ENCODE data around the gene MMP24. TPM values are rescaled to one million over a fixed set of nuclear protein-coding genes. Genes with fewer than 3 reads are reported as not detected.
"Not testable (repeated sequence)": the region's sequence is repeated elsewhere in the genome, so short reads cannot be mapped to it uniquely, and the experiment has no call there.

MMP24 gene
- polyA plus RNA-seq, 5 donors = 1.0 to 2.3 (median 1.6) TPM

DNA sequence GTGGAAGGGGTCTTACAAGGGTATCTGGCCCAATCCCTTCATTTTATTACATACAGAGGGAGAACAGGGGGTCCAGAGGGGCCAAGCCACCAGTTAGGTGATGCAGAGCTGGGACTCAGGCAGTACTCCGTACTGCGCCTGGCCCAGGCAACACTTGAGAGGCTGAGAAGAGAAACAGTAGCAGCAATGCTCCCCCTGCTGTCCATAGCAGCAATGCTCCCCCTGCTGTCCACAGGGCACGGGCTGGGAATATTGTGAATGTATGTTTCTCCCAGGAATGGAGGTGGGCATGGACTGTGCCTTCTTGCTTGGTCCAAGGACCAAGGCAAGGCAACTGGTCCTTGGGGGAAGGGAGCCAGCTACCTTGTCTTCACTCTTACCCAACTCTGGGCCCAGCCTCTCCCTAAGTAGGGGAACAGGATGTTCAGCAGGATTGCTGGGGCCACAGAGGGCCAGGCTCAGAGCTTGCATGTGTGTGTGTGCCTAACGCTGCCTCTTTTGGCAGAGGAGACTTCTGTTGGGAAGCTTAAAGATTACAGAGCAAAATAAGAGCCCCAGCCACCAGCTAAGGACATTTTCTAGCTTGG lies 80.5 kb downstream of the MMP24 start:
- DNase-seq = peak in 1 of 2 donors; percentile 32

- no peak for DNase-seq
These were observed 81.5 kb downstream of the MMP24 start for GRCh38 chr20:35307666-35308653.

GRCh38 chr20:35311409-35311808 lies 84.9 kb downstream of the MMP24 start:
- no peak for DNase-seq

DNA sequence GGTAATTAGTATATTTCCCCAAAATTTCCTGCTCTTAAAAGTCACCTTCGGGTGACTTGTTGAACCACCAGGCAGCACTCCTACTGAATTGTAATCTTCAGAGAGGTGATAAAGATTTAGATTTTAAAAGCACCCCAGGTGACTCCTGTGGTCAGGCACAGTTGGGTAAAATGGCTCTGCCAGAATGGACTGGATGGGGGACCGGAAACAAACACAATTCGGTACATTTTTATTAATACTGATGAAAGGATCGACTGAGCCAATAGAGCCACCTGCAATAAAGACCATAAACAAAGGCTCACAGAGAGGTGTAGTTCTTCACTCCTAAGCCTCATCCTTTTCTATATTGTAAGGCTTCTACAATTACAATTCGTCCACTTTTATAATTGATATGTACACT lies 85.3 kb downstream of the MMP24 start:
- no peak for DNase-seq

GRCh38 chr20:35312318-35312717 lies 85.8 kb downstream of the MMP24 start:
- DNase-seq = no peak

GRCh38 chr20:35314816-35315631 lies 88.5 kb downstream of the MMP24 start:
- DNase-seq = no peak

DNA sequence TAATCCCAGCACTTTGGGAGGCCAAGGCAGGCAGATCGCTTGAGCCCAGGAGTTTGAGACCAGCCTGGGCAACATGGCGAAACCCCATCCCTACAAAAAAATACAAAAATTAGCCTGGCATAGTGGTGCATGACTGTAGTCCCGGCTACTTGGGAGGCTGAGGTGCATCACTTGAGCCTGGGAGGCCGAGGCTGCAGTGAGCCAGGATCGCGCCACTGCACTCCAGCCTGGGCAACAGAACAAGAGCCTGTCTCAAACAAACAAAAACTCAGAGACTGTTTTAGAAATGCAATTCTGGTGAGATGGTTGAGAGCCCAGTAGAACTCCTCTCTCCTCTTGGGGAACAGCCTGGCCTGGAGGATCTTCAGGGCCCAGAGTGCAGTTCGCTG lies 89.1 kb downstream of the MMP24 start:
- DNase-seq = not testable (repeated sequence)

DNA sequence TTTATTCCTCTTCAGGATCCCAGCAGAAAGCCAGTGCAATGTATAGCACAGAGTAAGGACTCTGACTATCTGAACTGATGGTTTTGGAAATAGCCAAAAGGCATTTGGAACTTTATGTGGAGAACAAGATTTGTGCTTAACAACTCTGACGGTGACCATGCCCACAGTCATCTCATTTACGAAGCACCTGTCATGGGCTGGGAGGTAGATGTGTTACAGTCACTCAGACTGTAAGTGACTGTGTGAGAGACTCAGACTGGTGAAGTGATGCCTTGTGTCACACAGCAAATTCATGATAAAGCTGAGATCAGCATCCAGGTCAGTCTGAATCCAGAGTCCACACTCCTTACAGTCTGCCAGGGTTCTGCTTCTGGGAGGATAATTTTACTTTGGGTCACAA lies 89.6 kb downstream of the MMP24 start:
- no peak for DNase-seq

GRCh38 chr20:35317416-35318210 lies 91.1 kb downstream of the MMP24 start:
- DNase-seq = no peak

GRCh38 chr20:35318502-35319157 lies 92.1 kb downstream of the MMP24 start:
- DNase-seq = no peak

- no peak for DNase-seq
These were observed 92.8 kb downstream of the MMP24 start for GRCh38 chr20:35319192-35319870.

DNA sequence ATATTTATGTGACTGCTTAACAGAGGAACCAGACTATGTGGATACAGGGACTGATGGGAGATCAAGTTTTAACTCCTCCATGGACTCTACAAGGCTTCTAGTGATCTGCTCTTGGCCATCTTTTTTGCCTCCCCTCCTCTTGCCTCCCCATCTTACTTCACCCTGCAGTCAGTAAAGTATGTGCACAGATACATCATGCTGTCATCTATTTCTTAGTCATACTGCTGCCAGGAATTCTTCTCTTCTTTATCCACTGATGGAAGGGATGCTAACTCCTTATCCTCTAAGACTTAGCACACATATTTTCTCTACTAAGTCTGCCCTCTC lies 93.3 kb downstream of the MMP24 start:
- DNase-seq = no peak

DNA sequence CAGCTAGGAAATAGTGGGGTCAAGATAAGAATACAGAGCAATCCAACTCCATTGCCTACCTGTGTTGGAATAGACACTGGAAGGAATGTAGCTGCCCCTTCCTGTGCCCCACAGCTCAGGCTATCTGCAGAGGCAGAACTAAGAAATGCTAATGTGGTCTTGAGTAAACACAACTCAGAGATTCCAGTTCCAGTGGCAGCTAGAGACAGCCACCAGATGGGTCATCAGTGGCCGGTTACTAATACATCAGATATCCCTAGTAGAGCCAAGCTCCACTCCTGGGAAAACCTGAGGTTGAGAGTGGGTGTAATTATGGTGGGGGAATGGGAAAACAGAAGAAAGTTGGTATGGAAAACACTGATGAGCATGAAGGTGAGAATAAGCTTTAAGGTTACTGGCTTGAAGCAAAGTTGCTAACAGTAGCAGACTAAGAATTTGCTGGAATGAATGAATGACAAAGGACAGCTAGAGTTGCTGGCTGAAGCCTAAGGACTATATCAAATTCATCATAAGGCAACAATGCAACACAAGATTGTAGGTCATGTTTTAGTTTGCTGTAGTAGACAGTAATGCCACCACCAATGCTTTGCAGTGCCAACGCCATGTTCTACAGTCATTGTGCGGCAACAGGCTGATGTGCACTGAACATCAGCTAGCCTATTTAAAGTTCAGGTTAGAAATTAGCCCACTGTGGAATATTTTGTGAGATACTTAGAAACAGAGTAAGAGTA lies 94.1 kb downstream of the MMP24 start:
- no peak for DNase-seq

GRCh38 chr20:35325401-35325800 lies 98.9 kb downstream of the MMP24 start:
- DNase-seq = no peak

DNA sequence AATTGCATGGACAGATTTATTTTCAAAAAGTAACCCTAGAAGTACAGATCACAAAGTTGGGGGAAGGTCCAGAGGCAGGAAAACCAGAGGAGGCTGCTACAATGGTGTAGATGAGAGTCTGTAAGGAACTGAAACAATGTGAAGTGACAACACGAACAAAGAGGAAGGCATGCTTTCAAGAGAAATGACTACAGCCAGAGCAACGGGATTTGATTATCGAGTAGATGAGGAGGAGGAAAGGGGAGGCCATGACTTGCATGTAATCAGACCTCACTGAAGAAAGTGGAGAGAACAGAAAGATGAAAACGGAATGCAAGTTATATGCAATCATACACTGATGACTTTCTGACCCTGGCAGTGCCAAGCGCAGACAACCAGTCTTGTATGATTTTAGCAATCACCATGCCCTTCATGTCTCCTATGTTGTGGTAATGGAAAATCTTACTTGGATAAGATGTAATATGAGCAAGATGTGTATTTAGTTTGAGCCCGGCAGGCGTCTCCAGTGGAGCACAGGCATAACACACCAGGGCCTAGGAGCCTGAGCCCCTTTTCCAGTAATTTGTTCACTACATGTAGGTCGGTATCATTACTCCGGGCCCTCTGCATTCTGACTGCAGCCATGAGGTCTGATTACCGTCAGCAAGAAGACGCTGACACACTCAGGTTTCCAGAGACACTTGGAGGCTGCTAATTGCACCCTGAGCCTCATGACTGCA lies 99.7 kb downstream of the MMP24 start:
- no peak for DNase-seq
